C4-2B (cell line): Measurements from ENCODE around the gene DNAH1.

Experiments used
- ZFX ChIP-seq: fragments of 450-650 bp; IDR thresholded peaks from 2 replicates; pipeline ENCODE4 v1.6.1; 2017
- TF ChIP-seq, protein P1 (sequence below): fragments of 450-650 bp; conservative IDR thresholded peaks from 2 replicates; pipeline ENCODE4 v1.5.1; 2017; ENCODE audit warnings: mild to moderate bottlenecking

DNA sequence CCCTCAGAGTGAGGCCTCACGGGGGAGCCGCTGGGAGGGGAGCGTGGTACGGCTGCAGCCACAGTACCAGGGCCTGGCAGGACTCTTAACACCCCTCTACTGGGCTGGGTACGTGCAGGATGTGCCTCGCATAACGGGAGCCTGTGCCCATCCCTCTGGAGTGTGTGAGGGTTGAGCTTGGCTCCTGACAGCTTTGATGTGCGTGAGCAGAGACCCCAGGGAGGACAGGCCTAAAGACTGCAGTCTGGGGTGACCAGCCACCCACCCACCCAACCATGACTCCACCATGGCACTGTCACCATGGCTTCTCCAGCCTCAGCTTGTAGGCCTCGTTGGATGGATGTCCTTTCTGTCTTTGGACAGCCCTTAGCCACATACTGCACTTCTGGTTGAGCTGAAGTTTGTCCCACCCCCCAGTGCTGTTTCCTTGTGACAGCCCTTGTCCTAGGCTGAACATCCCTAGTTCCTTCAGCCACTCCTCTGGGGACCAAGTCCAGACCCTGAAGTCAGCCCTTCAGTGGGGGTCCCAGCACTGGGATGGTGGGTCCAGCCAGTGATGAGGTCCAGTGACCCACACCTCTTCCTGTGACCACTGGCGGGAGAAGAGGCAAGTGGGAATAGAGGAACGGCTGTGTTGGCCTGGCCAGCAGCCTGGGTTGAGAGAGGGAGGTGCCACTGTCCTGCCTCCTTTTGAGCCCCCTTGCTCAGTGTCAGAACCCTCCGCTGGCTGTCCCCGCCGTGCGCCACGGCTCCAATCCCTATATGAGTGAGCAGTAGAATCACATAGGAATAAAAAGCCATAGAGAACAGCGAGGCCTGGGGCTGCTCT is 22.4 kb upstream of the DNAH1 start:
- TF ChIP-seq, protein P1, sequence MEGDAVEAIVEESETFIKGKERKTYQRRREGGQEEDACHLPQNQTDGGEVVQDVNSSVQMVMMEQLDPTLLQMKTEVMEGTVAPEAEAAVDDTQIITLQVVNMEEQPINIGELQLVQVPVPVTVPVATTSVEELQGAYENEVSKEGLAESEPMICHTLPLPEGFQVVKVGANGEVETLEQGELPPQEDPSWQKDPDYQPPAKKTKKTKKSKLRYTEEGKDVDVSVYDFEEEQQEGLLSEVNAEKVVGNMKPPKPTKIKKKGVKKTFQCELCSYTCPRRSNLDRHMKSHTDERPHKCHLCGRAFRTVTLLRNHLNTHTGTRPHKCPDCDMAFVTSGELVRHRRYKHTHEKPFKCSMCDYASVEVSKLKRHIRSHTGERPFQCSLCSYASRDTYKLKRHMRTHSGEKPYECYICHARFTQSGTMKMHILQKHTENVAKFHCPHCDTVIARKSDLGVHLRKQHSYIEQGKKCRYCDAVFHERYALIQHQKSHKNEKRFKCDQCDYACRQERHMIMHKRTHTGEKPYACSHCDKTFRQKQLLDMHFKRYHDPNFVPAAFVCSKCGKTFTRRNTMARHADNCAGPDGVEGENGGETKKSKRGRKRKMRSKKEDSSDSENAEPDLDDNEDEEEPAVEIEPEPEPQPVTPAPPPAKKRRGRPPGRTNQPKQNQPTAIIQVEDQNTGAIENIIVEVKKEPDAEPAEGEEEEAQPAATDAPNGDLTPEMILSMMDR, result no peak
- TF ChIP-seq ZFX, result no peak
